Lower leg skin (tissue), 3 donors: Measurements from ENCODE around the gene ZNF35.

ENCODE experiments used
- POLR2A ChIP-seq, 2 donors: fragments of 450-650 bp; IDR thresholded peaks; one replicate each; pipeline ENCODE4 v1.6.1; 2016 to 2017; ENCODE audit warnings: antibody characterized with exemption in 2 of 2, mild to moderate bottlenecking in 1 of 2, moderate library complexity in 1 of 2
- TF ChIP-seq, protein P1 (sequence below), 3 donors: fragments of 450-650 bp; IDR thresholded peaks; one replicate each; pipeline ENCODE4 v1.5.1; 2016; ENCODE audit warnings: antibody characterized with exemption in 3 of 3, mild to moderate bottlenecking in 3 of 3, moderate library complexity in 2 of 3

DNA sequence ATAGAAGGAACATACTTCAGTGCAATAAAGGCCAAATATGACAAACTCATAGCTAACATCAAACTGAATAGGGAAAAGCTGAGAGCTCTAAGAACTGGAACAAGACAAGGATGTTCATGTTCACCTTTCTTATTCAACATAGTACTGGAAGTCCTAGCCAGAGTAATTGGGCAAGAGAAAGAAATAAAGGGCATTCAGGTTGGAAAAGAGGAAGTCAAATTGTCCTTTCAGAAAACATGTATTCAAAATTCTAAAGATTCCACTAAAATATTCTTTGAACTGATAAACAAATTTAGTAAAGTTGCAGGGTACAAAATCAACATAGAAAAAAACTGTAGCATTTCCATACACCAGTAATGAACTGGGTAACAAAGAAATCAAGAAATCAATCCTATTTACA is 35.9 kb upstream of the ZNF35 start:
- TF ChIP-seq, protein P1, sequence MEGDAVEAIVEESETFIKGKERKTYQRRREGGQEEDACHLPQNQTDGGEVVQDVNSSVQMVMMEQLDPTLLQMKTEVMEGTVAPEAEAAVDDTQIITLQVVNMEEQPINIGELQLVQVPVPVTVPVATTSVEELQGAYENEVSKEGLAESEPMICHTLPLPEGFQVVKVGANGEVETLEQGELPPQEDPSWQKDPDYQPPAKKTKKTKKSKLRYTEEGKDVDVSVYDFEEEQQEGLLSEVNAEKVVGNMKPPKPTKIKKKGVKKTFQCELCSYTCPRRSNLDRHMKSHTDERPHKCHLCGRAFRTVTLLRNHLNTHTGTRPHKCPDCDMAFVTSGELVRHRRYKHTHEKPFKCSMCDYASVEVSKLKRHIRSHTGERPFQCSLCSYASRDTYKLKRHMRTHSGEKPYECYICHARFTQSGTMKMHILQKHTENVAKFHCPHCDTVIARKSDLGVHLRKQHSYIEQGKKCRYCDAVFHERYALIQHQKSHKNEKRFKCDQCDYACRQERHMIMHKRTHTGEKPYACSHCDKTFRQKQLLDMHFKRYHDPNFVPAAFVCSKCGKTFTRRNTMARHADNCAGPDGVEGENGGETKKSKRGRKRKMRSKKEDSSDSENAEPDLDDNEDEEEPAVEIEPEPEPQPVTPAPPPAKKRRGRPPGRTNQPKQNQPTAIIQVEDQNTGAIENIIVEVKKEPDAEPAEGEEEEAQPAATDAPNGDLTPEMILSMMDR (IDR thresholded peaks at IDR 0.05), result no peak
- TF ChIP-seq POLR2A (IDR thresholded peaks at IDR 0.05), result no peak
